GM20000 (cell line): Measurements from ENCODE around the gene LGALS1.

Experiments used
- DNase-seq: peaks from one replicate; pipeline ENCODE4 v3.0.0; 2012; ENCODE audit warnings: low spot score
- CTCF ChIP-seq: IDR thresholded peaks from 2 replicates; pipeline ENCODE4 v1.5.1; 2012; ENCODE audit warnings: mild to moderate bottlenecking, control low read depth; ENCODE audit errors: extremely low read depth, missing control alignments

LGALS1 gene

GRCh38 chr22:37676736-37677492 is 1.5 kb downstream of the LGALS1 start:
- TF ChIP-seq CTCF, result no peak
- DNase-seq, result peak; percentile 88

DNA sequence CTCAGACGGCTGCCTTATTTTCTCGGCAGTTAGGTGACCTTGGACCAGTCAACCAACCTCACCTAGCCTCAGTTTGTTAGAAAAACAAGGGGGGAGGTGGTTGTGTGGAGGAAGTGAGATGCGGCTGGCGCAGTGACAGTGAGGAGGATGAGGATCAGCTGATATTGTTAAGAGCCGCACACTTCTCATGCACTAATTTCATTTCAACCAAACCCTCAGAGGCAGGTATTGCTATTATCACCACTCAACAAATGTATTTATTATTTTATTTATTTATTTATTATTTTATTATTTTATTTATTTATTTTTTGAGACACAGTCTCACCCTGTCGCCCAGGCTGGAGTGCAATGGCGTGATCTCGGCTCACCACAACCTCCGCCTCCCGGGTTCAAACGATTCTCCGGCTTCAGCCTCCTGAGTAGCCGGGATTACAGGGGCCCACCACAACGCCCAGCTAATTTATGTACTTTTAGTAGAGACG is 2.1 kb downstream of the LGALS1 start:
- no peak for TF ChIP-seq CTCF
- no peak for DNase-seq

DNA sequence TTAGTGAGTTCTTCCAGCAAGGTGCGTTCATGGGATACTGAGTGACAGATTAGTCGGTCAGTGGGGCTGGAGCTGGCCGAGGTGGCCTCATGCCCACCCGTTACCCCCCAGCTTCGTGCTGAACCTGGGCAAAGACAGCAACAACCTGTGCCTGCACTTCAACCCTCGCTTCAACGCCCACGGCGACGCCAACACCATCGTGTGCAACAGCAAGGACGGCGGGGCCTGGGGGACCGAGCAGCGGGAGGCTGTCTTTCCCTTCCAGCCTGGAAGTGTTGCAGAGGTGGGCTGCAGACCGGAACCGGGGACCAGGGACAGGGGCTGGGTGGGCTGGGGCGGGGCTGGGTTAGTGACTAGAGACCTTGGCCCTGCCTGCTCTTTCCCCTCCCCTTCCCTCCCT is 2.9 kb downstream of the LGALS1 start:
- no peak for TF ChIP-seq CTCF
- no peak for DNase-seq

DNA sequence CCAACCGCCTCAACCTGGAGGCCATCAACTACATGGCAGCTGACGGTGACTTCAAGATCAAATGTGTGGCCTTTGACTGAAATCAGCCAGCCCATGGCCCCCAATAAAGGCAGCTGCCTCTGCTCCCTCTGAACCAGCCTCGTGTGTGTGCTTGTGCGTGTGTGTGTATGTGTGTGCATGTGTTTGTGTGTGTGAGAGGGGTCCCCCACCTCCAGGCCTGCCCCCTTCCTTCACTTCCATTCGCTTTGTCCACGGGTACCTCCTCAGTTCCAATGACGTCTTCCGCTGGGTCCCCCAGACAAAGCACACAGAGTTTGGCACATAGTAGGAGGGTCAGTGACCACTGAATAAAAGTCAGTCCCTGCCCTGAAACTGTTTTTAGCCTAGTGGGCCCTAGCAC is 4.2 kb downstream of the LGALS1 start:
- no peak for TF ChIP-seq CTCF
- no peak for DNase-seq

DNA sequence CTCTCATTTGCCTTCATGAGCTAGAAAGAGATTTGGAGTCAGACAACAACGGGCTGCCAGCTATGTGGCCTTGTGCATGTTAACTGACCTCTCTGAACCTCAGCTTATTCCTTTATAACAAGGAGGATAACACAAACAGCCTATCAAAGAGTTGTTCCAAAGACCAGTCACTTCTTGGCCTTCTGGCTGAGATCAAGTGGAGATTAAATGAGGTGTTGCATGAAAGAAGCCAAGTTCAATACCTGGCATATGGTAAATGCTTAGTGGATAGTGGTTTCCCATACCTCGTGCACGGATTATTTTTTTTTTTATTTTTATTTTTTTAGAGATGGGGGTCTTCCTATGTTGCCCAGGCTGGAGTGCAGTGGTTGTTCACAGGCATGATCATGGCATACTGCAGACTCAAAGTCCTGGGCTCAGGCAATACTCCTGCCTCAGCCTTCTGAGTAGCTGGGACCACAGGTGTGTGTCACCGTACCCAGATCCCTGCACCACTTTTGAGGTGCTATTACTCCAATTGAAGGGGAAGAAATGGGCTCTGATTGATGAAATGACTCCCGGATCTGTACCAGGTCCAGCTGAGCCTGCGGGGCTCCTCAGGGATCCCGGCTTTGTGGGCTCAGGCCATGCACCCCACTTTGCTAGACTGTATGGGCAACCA is 4.9 kb downstream of the LGALS1 start:
- DNase-seq, result no peak
- TF ChIP-seq CTCF, result no peak

GRCh38 chr22:37681001-37681424 is 5.6 kb downstream of the LGALS1 start:
- no peak for DNase-seq
- no peak for TF ChIP-seq CTCF

GRCh38 chr22:37681556-37682049 is 6.2 kb downstream of the LGALS1 start:
- peak; percentile 80 for DNase-seq

More at GRCh38 chr22:37681556-37682049, 6.2 kb downstream of the LGALS1 start:
- TF ChIP-seq CTCF, result peak; percentile 86
